IgD-negative memory B cell (primary cell): ENCODE results near the gene RPL31. TPM values are rescaled to one million over a fixed set of nuclear protein-coding genes. Genes with fewer than 3 reads are reported as not detected.

Experiments used
- H3K27ac Mint-ChIP-seq, 3 donors: one replicate each; pipeline ENCODE4 v1.8.0; 2020 to 2022; ENCODE audit warnings: mild to moderate bottlenecking in 3 of 3, mixed read lengths in 3 of 3, moderate library complexity in 1 of 3
- H3K27me3 Mint-ChIP-seq: one replicate; pipeline ENCODE4 v1.8.0; 2021; ENCODE audit warnings: mixed read lengths
- H3K36me3 Mint-ChIP-seq: one replicate; pipeline ENCODE4 v1.8.0; 2020; ENCODE audit warnings: mild to moderate bottlenecking, mixed read lengths
- H3K4me1 Mint-ChIP-seq, 3 donors: one replicate each; pipeline ENCODE4 v1.8.0; 2020 to 2022; ENCODE audit warnings: mixed read lengths in 3 of 3, mild to moderate bottlenecking in 1 of 3
- H3K4me3 Mint-ChIP-seq, 4 donors: one replicate each; pipeline ENCODE4 v1.8.0; 2020 to 2022; ENCODE audit warnings: mild to moderate bottlenecking in 4 of 4, mixed read lengths in 4 of 4, moderate library complexity in 3 of 4
- H3K9me3 Mint-ChIP-seq, 3 donors: one replicate each; pipeline ENCODE4 v1.8.0; 2020 to 2021; ENCODE audit warnings: mixed read lengths in 3 of 3, mild to moderate bottlenecking in 1 of 3
- polyA plus RNA-seq: library from polyadenylated mRNA; unstranded; fragments of 300-500 nt; fragmentation: Illumina TruSeq; gene quantifications from one replicate; pipeline ENCODE4 v1.2.3, GENCODE V29; 2021

The RPL31 gene
- polyA plus RNA-seq, 1 donor from 2014 or later, result 4,953 TPM

GRCh38 chr2:100967716-100968115, 34.4 kb upstream of the RPL31 start:
- Mint-ChIP-seq H3K36me3 (no peaks in the 10 kb centered on the region), H3K9me3 (no peaks in the 10 kb centered on the region), H3K27me3 (peaks cover 13% of the 10 kb centered on the region), H3K4me3 (no peak overlapping the region), H3K27ac (peak overlapping the region in 1 of 3 donors; percentile 43), H3K4me1 (peaks cover 0 to 2% (median 0%) of the 10 kb centered on the region in 3 donors)

DNA sequence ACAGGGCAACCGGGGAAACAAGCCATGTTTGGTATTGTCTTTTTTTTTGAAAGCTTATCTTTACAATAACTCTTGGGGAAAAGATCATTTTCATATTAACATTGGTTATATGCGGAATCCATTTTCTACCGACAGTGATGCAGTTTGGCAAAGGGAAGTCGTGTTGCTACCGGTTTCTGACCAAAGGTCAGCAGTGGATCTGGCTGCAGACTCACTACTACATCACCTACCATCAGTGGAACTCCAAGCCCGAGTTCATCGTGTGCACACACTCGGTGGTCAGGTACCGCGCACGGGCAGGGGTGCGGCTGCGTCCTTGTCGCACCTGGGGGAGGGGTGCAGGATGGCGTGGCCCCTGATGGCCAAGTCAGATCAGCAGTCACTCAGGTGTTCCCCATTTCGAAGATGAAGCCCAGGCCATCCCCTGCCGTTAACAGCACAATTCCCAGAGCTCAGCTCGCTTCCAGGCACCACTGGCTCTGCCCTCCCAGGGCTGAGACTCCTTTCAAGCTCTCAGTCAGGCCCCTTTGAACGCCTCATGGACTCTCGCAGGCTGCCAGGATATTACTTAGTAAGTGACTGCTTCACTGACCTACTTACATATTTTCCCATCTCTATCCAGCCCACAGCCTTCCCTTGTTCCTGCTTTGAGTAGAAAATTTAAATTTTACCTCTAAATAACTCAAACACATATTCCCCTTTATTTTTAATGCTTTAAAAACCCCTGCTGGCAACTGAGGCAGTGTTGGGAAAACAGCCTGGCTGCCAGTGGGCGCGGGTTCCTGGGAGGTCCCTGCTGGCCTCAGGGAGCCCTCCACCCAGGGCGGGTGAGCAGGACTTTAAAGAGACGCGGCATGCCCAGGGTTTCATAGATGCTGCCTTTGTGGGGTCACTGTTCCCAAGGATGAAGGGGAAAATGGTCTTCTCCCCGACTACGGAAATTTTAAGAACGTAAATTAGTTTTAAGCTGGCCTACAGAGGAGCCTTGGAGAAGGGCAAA, 33.6 kb upstream of the RPL31 start:
- Mint-ChIP-seq H3K27me3 (peaks cover 16% of the 10 kb centered on the region), H3K27ac (peak overlapping the region in 1 of 3 donors; percentile 1), H3K9me3 (no peaks in the 10 kb centered on the region), H3K4me3 (no peak overlapping the region), H3K36me3 (no peaks in the 10 kb centered on the region), H3K4me1 (peaks cover 0 to 2% (median 0%) of the 10 kb centered on the region in 3 donors)

- Mint-ChIP-seq H3K4me1 (peaks cover 0 to 2% (median 0%) of the 10 kb centered on the region in 3 donors), H3K27ac (no peak overlapping the region), H3K4me3 (no peak overlapping the region), H3K36me3 (no peaks in the 10 kb centered on the region), H3K27me3 (peaks cover 18% of the 10 kb centered on the region), H3K9me3 (no peaks in the 10 kb centered on the region)
Observed at GRCh38 chr2:100969998-100970397, 32.1 kb upstream of the RPL31 start.

- no peak overlapping the region for H3K27ac Mint-ChIP-seq
- H3K4me3 Mint-ChIP-seq, result no peak overlapping the region
- H3K9me3 Mint-ChIP-seq, result no peaks in the 10 kb centered on the region
- no peaks in the 10 kb centered on the region for H3K36me3 Mint-ChIP-seq
- peaks cover 21% of the 10 kb centered on the region for H3K27me3 Mint-ChIP-seq
- H3K4me1 Mint-ChIP-seq, result peaks cover 0 to 2% (median 0%) of the 10 kb centered on the region in 3 donors
Observed at GRCh38 chr2:100971221-100971620, 30.9 kb upstream of the RPL31 start.

DNA sequence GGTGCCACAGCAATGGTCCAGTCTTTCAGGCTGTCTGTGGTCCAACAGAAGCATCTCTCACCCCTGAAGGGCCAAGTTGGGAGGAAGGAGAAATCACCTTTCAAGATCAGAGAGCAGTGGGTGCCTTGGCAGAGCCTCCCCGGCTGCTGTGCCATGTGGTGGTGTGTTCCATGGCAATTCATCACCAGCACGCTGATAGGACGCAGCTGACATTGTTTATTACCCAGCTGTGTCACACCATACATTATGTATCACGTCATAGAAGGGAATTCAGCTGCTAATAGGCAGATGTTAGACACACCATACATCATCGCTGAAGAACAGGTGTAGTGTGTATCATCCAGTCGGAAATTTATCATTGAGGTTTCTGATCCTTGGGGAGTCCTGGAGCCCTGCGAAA, 29.6 kb upstream of the RPL31 start:
- Mint-ChIP-seq H3K4me3 (no peak overlapping the region), H3K27me3 (peaks cover 28% of the 10 kb centered on the region), H3K4me1 (peaks cover 8 to 11% (median 8%) of the 10 kb centered on the region in 3 donors), H3K9me3 (no peaks in the 10 kb centered on the region), H3K27ac (no peak overlapping the region), H3K36me3 (no peaks in the 10 kb centered on the region)

DNA sequence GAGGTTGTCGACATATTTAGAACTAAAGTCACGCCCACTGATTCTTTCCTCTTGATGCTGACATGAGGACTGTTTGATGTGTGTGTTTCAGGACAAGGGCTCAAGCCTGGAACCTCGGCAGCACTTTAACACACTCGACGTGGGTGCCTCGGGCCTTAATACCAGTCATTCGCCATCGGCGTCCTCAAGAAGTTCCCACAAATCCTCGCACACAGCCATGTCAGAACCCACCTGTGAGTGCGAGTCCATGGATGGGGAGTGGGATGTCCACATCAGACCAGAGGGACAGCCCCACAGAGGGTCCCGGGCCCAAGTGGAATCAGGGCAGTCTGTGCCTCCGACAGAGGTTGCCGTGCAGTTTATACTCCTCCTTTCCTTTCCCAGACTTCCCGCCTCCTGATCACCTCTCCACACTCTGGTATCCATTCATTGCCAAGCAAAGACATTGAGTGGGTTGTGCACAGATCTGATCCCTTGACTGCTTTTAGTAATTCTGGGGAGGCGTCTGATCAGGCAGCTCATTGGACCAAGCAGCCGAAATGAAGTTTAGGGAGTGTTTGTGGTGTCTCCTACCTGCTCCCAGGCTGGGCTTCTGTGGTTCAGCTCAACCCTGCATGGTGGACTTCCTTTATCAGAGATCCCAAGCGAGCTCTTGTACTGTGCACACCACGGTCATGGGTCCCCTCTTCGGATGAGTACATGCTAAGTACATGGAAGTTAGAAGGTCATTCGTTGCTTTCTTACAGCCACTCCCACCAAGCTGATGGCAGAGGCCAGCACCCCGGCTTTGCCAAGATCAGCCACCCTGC, 27.2 kb upstream of the RPL31 start:
- no peaks in the 10 kb centered on the region for H3K9me3 Mint-ChIP-seq
- H3K27me3 Mint-ChIP-seq, result peaks cover 25% of the 10 kb centered on the region
- H3K27ac Mint-ChIP-seq, result peak overlapping the region in 1 of 3 donors; percentile 41
- peaks cover 19 to 22% (median 22%) of the 10 kb centered on the region in 3 donors for H3K4me1 Mint-ChIP-seq
- H3K36me3 Mint-ChIP-seq, result no peaks in the 10 kb centered on the region
- H3K4me3 Mint-ChIP-seq, result no peak overlapping the region

DNA sequence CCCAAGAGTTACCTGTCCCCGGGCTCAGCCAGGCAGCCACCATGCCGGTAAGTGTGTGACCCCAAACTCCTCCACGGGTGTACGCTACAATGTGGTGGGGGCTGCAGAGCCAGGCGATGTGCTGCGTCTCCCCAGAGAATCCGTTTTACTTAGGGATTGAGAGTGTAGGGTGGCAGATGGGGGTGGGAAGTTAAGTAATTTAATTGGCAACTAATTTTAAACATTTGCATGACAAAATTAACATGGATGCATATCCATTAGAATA, 26.6 kb upstream of the RPL31 start:
- no peaks in the 10 kb centered on the region for H3K36me3 Mint-ChIP-seq

GRCh38 chr2:100976061-100976460, 26.0 kb upstream of the RPL31 start:
- H3K27ac Mint-ChIP-seq, result no peak overlapping the region
- H3K9me3 Mint-ChIP-seq, result no peaks in the 10 kb centered on the region
- peaks cover 19 to 22% (median 22%) of the 10 kb centered on the region in 3 donors for H3K4me1 Mint-ChIP-seq

More for the DNA sequence above, 26.6 kb upstream of the RPL31 start:
- no peaks in the 10 kb centered on the region for H3K9me3 Mint-ChIP-seq
- no peak overlapping the region for H3K27ac Mint-ChIP-seq
- peaks cover 19 to 22% (median 22%) of the 10 kb centered on the region in 3 donors for H3K4me1 Mint-ChIP-seq
- H3K4me3 Mint-ChIP-seq, result no peak overlapping the region
- H3K27me3 Mint-ChIP-seq, result peaks cover 25% of the 10 kb centered on the region

DNA sequence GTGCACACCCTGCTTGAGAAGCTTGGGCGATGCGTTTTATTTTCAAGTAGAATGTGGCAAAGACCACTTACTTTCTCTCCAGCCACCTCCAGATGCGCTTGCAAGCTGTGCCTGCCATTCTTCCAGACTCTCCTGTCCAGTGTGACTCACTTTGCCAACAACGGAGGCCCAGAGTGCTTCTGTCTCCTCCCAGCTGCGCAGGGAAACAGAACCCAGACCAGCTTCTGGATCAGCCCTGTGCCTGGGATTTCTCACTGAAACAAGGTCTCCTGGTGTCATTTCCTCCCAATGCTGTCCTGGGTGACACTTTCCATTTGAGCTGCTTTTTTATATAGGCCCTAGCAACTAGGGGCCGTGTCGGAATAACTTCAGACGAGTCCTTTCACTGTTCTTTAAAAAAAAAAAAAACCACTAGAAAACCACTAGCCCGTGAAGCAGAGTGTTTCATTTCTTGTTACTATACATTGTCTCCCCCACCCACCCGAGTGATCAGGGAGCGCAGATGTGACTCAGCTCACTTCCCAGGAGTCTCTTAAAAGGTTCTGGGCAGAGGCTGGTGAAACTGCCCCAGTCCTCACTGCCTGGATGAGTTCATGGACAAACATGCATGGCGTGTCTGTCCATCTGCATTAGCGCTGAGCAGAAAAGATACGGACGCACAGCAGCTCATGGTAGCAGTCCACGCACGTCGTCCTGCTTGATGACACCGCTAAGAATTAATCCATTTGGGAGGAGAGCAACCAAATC, 25.3 kb upstream of the RPL31 start:
- H3K4me1 Mint-ChIP-seq, result peaks cover 19 to 22% (median 19%) of the 10 kb centered on the region in 3 donors
- peak overlapping the region in 2 of 4 donors; percentile 10 to 93 for H3K4me3 Mint-ChIP-seq
- no peaks in the 10 kb centered on the region for H3K9me3 Mint-ChIP-seq
- peak overlapping the region in 2 of 3 donors; percentile 12 to 52 for H3K27ac Mint-ChIP-seq
- H3K36me3 Mint-ChIP-seq, result no peaks in the 10 kb centered on the region
- peaks cover 20% of the 10 kb centered on the region for H3K27me3 Mint-ChIP-seq

More at GRCh38 chr2:100976061-100976460, 26.0 kb upstream of the RPL31 start:
- Mint-ChIP-seq H3K4me3 (no peak overlapping the region), H3K27me3 (peaks cover 22% of the 10 kb centered on the region), H3K36me3 (no peaks in the 10 kb centered on the region)

DNA sequence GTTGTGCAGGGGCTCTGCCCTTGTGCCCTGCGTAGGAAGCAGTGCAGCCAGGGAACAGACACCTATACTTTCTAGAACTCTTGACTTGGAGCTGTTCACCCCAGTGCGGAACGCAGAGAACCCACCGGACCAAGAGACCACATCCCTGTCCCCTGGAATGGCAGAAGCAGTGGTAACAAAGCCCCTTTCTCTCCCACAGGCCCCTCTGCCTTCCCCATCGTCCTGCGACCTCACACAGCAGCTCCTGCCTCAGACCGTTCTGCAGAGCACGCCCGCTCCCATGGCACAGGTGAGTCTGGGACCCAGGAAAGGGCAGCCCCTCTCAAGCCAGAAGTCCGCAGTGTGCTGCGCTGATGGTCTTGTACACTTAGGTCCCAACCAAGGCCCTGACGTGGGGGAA, 24.6 kb upstream of the RPL31 start:
- no peaks in the 10 kb centered on the region for H3K9me3 Mint-ChIP-seq
- no peak overlapping the region for H3K27ac Mint-ChIP-seq
- H3K4me1 Mint-ChIP-seq, result peaks cover 19 to 22% (median 19%) of the 10 kb centered on the region in 3 donors
- peak overlapping the region in 1 of 4 donors; percentile 63 for H3K4me3 Mint-ChIP-seq
- no peaks in the 10 kb centered on the region for H3K36me3 Mint-ChIP-seq
- H3K27me3 Mint-ChIP-seq, result peaks cover 20% of the 10 kb centered on the region

DNA sequence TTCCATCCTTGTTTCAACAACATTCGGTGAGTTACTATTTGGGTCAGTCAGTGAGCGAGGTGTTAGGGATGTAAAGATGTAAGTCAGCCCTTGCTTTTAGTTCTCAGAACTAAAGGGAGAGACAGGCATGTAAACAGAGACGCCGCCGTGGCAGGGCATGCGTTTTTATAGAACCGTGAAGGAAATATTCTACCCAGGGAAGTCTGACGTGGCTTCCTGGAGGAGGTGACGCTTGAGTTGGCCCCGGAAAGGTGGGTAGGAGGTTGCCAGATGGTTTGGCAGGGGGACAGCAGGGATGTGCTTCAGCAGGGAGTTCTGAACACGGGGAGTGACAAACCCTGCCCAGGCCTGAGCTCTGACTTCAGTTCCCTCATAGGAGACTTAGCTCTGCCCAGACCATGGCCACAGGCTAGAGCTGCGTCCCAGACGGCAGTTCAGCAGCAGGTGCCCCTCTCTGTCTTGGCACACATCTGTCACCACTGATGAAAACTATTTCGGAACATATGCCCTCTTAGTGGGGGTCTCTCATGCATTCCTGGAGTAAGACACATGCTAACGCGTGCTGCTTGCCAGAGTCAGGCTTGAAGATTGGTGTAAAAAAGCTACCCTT, 23.4 kb upstream of the RPL31 start:
- Mint-ChIP-seq H3K9me3 (no peaks in the 10 kb centered on the region), H3K4me1 (peaks cover 19 to 22% (median 19%) of the 10 kb centered on the region in 3 donors), H3K27me3 (peaks cover 15% of the 10 kb centered on the region), H3K36me3 (no peaks in the 10 kb centered on the region), H3K27ac (no peak overlapping the region), H3K4me3 (peak overlapping the region in 3 of 4 donors; percentile 9 to 67 (median 10))

DNA sequence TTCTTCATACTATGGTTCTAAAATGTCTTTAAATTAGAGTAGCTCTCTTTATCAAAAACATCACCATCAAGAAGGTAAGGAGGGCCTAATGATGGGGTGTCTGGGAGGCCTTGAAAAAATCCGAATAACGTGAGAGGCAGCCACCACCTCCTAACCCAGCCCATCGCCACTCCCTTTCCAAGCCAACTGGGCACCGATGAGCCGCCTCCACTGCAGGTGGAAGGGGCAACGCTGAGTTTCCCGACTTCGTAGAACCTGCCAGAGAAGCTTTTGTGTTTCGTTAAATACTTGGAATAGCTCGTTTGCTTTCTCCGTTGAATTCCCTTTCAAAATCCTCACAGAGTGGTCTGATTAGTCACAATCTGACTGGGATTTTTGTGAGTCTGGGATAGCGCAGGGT, 22.0 kb upstream of the RPL31 start:
- Mint-ChIP-seq H3K4me1 (peaks cover 20 to 22% (median 21%) of the 10 kb centered on the region in 3 donors), H3K36me3 (no peaks in the 10 kb centered on the region)

DNA sequence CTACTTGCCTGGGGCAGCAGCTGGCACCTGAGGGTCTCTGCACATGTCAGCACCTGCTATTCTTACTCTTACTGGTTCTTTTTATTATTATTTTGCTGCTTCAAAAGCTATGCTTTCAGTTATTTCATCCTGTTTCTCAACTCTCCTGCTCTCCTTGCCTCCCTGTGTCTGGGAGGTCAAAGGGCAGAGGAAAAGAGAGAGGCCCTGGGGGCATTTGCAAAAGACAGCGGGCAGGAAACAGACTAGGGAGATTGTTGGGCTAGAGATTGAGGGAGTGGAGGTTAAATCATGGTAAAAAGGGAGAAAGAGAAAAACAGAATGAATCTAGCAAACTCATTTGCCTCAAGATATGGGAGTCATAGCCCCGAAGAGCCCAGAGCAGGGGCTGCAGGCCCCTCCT, 21.1 kb upstream of the RPL31 start:
- Mint-ChIP-seq H3K36me3 (no peaks in the 10 kb centered on the region), H3K4me1 (peaks cover 20 to 22% (median 21%) of the 10 kb centered on the region in 3 donors), H3K9me3 (no peaks in the 10 kb centered on the region), H3K27me3 (peaks cover 11% of the 10 kb centered on the region), H3K4me3 (no peak overlapping the region), H3K27ac (no peak overlapping the region)

More for the DNA sequence above, 22.0 kb upstream of the RPL31 start:
- Mint-ChIP-seq H3K27me3 (peaks cover 14% of the 10 kb centered on the region), H3K27ac (no peak overlapping the region), H3K4me3 (no peak overlapping the region), H3K9me3 (no peaks in the 10 kb centered on the region)

DNA sequence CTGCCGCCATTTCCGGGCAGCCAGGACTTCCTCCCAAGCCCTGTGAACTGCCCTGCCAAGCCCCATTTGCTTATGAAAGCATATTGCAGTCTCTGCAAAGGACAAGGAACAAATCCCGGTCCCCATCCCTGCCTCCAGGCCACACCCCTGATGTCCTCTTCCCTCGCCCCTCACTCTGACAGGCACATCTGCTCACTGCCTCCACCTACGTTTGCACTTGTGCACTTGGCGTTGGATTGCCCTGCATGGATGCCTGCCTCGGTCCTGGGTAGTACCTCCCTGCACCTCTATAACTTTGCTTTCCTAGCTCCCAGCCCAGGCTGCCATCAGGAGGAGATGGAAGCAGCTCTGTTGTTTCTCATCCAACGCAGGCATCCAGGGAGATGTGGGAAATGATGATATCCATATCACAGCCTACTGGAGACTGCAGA, 19.6 kb upstream of the RPL31 start:
- Mint-ChIP-seq H3K27ac (no peak overlapping the region), H3K4me3 (no peak overlapping the region), H3K27me3 (peaks cover 5% of the 10 kb centered on the region), H3K36me3 (no peaks in the 10 kb centered on the region), H3K4me1 (peaks cover 12 to 14% (median 12%) of the 10 kb centered on the region in 3 donors), H3K9me3 (peaks cover 0 to 2% (median 0%) of the 10 kb centered on the region in 3 donors)
